GM21619 (cell line): Measurements from ENCODE around the gene DTNBP1.

Source experiments
- ATAC-seq: cut with Tn5 transposase; IDR thresholded peaks from one replicate; pipeline ENCODE4 v1.9.1; 2021; ENCODE audit not compliant: unreplicated experiment

DTNBP1 gene

GRCh38 chr6:15594512-15595259 lies 68.1 kb downstream of the DTNBP1 start:
- no peak for ATAC-seq

- no peak for ATAC-seq
Observed at GRCh38 chr6:15593798-15594197, 69.0 kb downstream of the DTNBP1 start.

- no peak for ATAC-seq
Observed at GRCh38 chr6:15592610-15593009, 70.2 kb downstream of the DTNBP1 start.

- ATAC-seq: no peak
Observed at GRCh38 chr6:15588971-15589634, 73.7 kb downstream of the DTNBP1 start.

- ATAC-seq: no peak
Observed at GRCh38 chr6:15586503-15586902, 76.3 kb downstream of the DTNBP1 start.

- ATAC-seq: no peak
Observed at GRCh38 chr6:15585760-15586214, 77.0 kb downstream of the DTNBP1 start.

GRCh38 chr6:15582499-15582898 lies 80.3 kb downstream of the DTNBP1 start:
- ATAC-seq: no peak

- ATAC-seq: no peak
Observed at GRCh38 chr6:15581751-15582150, 81.1 kb downstream of the DTNBP1 start.

- no peak for ATAC-seq
Observed at GRCh38 chr6:15580326-15580725, 82.5 kb downstream of the DTNBP1 start.

- ATAC-seq: no peak
Observed at GRCh38 chr6:15578716-15579391, 84.0 kb downstream of the DTNBP1 start.

- no peak for ATAC-seq
Observed at GRCh38 chr6:15577550-15578171, 85.2 kb downstream of the DTNBP1 start.

- no peak for ATAC-seq
Observed at GRCh38 chr6:15577106-15577505, 85.7 kb downstream of the DTNBP1 start.

- ATAC-seq: no peak
Observed at GRCh38 chr6:15575357-15576033, 87.3 kb downstream of the DTNBP1 start.

GRCh38 chr6:15574486-15574885 lies 88.3 kb downstream of the DTNBP1 start:
- no peak for ATAC-seq

GRCh38 chr6:15574023-15574422 lies 88.8 kb downstream of the DTNBP1 start:
- no peak for ATAC-seq

GRCh38 chr6:15573384-15573783 lies 89.4 kb downstream of the DTNBP1 start:
- ATAC-seq: no peak

GRCh38 chr6:15572296-15573016 lies 90.4 kb downstream of the DTNBP1 start:
- ATAC-seq: no peak

GRCh38 chr6:15570171-15570570 lies 92.7 kb downstream of the DTNBP1 start:
- no peak for ATAC-seq

GRCh38 chr6:15569035-15569995 lies 93.5 kb downstream of the DTNBP1 start:
- no peak for ATAC-seq
